Measurements from ENCODE around the gene CCDC146.

DNA sequence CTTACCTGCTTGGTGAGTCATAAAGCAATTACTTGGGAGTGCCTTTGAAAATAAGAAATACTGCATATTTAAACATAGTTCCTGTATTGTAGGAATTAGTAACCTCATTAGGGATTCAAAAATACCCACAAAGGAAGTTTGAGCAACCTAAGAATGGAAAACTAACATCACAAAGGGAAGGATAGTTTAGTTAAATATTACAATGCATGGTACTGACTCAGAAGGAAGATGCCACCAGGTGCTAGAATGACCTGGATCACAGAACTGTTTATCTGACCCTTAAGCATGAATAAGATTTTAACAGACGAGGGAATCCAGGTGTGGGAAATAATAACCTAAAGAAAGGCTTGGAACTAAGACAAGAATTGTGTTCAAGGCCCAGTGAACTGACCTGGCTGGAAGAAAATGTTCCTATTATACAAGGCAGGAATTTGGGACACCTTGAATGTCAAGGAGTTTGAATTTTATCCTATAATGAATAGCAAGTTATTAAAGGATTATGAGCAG, 187.4 kb downstream of the CCDC146 start:
- TF ChIP-seq SAP30 (IDR thresholded peaks at IDR 0.05; ENCODE audit: borderline replicate concordance, insufficient read depth, low read depth, low read length, poor library complexity, severe bottlenecking) (no peak), STAT5A (IDR thresholded peaks at IDR 0.05; ENCODE audit: borderline replicate concordance, low read length) (no peak), ELF1 (tag; IDR thresholded peaks at IDR 0.05) (no peak), DPF2 (IDR thresholded peaks at IDR 0.05) (no peak), ZSCAN29 (IDR thresholded peaks at IDR 0.05) (no peak), PRPF4 (IDR thresholded peaks at IDR 0.05; ENCODE audit: insufficient read depth, low read depth, low read length, poor library complexity, severe bottlenecking) (no peak), FOXM1 (IDR thresholded peaks at IDR 0.05; ENCODE audit: low read depth) (no peak), FOXM1 (CRISPR knock-in tag; IDR thresholded peaks at IDR 0.05; ENCODE audit: low read depth) (no peak), TAF1 (IDR thresholded peaks at IDR 0.05; ENCODE audit: control insufficient read depth, extremely low read depth, insufficient read depth, low read length, severe bottlenecking) (no peak), POLR2AphosphoS5 (IDR thresholded peaks at IDR 0.05; ENCODE audit: control insufficient read depth, insufficient read depth, low read depth, low read length) (no peak), BRD4 (IDR thresholded peaks at IDR 0.05) (no peak), MAZ (CRISPR knock-in tag; conservative IDR thresholded peaks at IDR 0.05 in 1 of 2, IDR thresholded peaks at IDR 0.05 in 1 of 2) (no peak), BACH1 (tag; IDR thresholded peaks at IDR 0.05) (no peak), HNRNPL (IDR thresholded peaks at IDR 0.05; ENCODE audit: low read depth, low read length) (no peak)
- TF ChIP-seq, protein P1, sequence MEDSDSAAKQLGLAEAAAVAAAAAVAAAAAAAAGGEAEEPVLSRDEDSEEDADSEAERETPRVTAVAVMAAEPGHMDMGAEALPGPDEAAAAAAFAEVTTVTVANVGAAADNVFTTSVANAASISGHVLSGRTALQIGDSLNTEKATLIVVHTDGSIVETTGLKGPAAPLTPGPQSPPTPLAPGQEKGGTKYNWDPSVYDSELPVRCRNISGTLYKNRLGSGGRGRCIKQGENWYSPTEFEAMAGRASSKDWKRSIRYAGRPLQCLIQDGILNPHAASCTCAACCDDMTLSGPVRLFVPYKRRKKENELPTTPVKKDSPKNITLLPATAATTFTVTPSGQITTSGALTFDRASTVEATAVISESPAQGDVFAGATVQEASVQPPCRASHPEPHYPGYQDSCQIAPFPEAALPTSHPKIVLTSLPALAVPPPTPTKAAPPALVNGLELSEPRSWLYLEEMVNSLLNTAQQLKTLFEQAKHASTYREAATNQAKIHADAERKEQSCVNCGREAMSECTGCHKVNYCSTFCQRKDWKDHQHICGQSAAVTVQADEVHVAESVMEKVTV (CRISPR knock-in tag; IDR thresholded peaks at IDR 0.05): no peak

All from K562 (cell line).